SK-N-MC (cell line): Measurements from ENCODE around the gene MERTK.
A peak's percentile ranks its signal among the peaks of the same experiment; 100 is the strongest.
"Not testable (repeated sequence)": the region's sequence is repeated elsewhere in the genome, so short reads cannot be mapped to it uniquely, and the experiment has no call there.

Source experiments
- DNase-seq: peaks from one replicate; pipeline ENCODE4 v3.0.0-alpha.2; 2011; ENCODE audit warnings: low read depth, low spot score
- H3K27ac ChIP-seq: fragments of 200-600 bp; sonication (generic); 2 replicates; pipeline ENCODE4 v1.5.1; 2016; ENCODE audit warnings: mixed run types
- H3K36me3 ChIP-seq: fragments of 200-600 bp; sonication (generic); 2 replicates; pipeline ENCODE4 v1.6.1; 2017; ENCODE audit warnings: antibody characterized with exemption, low read length, mixed read lengths; ENCODE audit not compliant: insufficient read depth
- H3K4me3 ChIP-seq: fragments of 200-600 bp; sonication (generic); 2 replicates; pipeline ENCODE4 v1.5.1; 2016
- H3K9ac ChIP-seq: fragments of 200-600 bp; sonication (generic); 2 replicates; pipeline ENCODE4 v1.8.0; 2017; ENCODE audit warnings: mixed run types, mixed read lengths; ENCODE audit not compliant: insufficient read length
- H3K9me3 ChIP-seq: fragments of 200-600 bp; sonication (generic); 2 replicates; pipeline ENCODE4 v1.6.1; 2017; ENCODE audit warnings: low read depth, mild to moderate bottlenecking, antibody characterized with exemption, low read length, moderate library complexity, mixed read lengths
- EZH2 ChIP-seq: fragments of 200-600 bp; sonication (generic); IDR thresholded peaks from one replicate; pipeline ENCODE4 v1.6.1; 2017; ENCODE audit warnings: antibody characterized with exemption
- FOXP2 ChIP-seq: optimal IDR thresholded peaks from 2 replicates; pipeline ENCODE3; 2011; ENCODE audit warnings: mild to moderate bottlenecking, moderate library complexity; ENCODE audit not compliant: insufficient read depth; ENCODE audit errors: extremely low read length, control extremely low read depth
- POLR2AphosphoS5 ChIP-seq: IDR thresholded peaks from 2 replicates; pipeline ENCODE4 v1.6.1; 2012; ENCODE audit warnings: mild to moderate bottlenecking, low read depth, low read length, borderline replicate concordance

MERTK gene

DNA sequence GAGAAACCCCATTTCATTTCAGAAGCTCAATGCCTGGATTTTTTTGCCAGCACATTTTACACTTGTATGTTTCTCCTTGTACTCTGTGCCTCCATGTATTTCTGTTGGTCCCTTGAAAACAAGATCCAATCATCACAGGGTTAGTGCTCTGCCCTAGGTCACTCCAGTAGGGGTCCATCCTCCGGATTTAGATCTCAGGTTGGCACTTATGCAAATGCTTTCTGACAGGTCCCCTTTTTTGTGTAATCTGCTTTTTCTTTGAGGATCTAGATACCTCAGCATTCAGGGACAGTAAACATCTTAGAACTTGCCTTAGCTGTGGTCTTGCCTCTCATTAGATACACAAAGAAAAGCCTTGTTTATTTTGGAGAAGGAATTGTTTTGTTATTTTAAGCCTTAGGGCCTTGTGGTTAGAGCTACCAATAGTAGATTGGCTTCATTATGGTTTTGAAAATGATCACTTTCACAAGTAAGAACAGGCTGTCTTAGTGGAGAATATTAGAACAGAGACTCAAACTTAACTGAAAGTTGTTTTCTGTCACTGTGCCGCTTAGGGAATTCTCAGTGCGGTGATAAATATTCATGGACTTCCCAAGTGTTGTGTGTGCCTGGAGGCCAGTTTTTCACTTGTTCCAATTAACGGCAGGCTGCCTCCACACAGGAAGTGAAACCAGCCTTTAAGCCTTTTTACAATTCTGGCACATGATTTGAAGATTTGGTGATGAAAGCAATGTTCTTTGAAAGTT is 7.8 kb downstream of the MERTK start:
- Histone ChIP-seq H3K27ac (peak overlapping the region; percentile 73), H3K36me3 (no peaks in the 10 kb centered on the region), H3K9ac (no peak overlapping the region), H3K4me3 (peak overlapping the region; percentile 62), H3K9me3 (no peaks in the 10 kb centered on the region)
- TF ChIP-seq FOXP2 (no peak), POLR2AphosphoS5 (peak; percentile 74; the same call in 1 of the 2 replicates)
- DNase-seq = peak; percentile 96

DNA sequence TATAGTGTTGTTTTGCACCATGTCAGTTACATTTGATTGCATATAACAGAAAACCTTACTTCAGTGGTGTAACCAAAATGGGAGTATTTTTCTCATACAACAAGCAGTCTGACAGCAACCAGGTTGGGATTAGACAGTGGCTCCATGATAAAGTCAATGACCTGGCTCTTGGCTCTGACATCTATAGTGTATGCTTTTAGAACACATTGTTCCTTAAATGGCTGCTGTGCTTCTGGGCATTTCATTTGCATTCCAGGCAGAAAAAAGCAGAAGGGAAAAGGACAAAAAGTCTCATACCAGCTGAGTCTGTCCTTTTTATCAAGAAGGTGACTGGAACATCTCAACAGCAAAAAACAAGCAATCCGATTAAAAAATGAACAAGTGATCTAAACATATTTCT is 10.2 kb downstream of the MERTK start:
- H3K36me3 ChIP-seq = no peaks in the 10 kb centered on the region

DNA sequence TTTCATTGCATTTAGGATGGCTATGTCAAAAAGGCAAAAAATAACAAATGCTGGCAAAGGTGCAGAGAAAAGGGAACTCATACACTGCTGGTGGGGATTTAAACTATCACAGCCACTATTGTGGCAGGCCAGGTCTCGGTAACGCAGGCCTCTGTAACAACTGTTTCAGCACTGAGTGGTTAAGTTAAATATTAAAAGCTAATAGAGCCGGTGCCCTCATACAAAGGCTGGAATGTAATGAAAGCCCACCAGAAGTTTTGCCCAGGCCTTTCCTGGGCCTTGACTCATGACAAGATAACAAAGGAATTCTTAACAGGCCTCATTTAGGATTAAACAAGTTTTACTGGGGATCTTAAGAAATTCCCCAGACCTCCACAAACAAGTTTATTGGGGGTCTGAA is 10.7 kb downstream of the MERTK start:
- no peaks in the 10 kb centered on the region for H3K9me3 ChIP-seq
- H3K9ac ChIP-seq = no peak overlapping the region
- TF ChIP-seq POLR2AphosphoS5 (no peak), FOXP2 (no peak), EZH2 (no peak)
- no peak overlapping the region for H3K4me3 ChIP-seq
- no peak for DNase-seq
- H3K27ac ChIP-seq = no peak overlapping the region
- H3K36me3 ChIP-seq = no peaks in the 10 kb centered on the region

More for the DNA sequence above, 10.2 kb downstream of the MERTK start:
- H3K9me3 ChIP-seq = no peaks in the 10 kb centered on the region
- H3K4me3 ChIP-seq = no peak overlapping the region
- H3K9ac ChIP-seq = no peak overlapping the region
- H3K27ac ChIP-seq = no peak overlapping the region
- TF ChIP-seq FOXP2 = no peak
- no peak for TF ChIP-seq POLR2AphosphoS5
- no peak for TF ChIP-seq EZH2
- DNase-seq = no peak

DNA sequence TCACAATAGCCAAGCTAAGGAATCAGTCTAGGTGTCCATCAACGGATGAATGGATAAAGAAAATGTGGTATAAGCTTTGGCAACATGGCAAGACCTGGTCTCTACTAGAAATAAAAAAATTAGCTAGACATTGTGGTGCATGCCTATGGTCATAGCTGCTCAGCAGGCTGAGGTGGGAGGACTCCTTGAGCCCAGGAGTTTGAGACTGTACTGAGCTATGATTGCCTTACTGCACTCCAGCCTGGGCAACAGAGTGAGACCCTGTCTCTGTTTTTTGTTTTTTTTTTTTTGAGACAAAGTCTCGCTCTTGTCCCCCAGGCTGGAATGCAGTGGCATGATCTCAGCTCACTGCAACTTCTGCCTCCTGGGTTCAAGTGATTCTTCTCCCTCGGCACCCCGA is 11.6 kb downstream of the MERTK start:
- H3K9ac ChIP-seq, H3K9me3 ChIP-seq, H3K4me3 ChIP-seq, H3K36me3 ChIP-seq, DNase-seq, H3K27ac ChIP-seq: not testable (repeated sequence)

DNA sequence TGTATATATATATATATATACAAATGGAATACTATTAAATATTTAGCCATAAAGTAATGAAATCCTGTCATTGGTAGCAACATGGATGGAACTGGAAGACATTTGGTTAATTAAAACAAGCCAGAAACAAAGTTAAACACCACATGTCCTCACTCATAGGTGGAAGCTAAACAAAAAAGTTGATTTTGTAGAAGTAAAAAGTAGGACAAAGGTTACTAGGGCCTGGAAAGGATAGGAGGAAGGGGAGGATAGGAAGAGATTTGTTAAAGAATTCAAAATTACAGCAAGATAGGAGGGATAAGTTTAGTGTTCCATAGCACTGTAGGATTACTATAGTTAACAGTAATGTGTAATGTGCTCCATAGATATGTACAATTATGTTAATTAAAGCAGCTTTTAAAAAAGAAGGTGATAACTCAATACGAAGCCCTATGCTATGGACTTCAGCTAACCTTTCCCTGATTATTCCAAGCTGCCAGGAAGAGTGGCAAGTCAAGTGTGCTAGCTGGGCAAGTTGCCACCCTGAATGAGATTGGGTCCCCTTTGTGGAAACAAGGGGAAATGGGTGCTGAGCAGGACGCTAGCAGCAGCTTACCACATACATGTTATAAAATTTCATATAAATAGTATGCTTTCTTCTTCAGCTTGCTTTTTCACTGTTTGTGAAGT is 12.3 kb downstream of the MERTK start:
- H3K9ac ChIP-seq = no peak overlapping the region
- no peak overlapping the region for H3K4me3 ChIP-seq
- no peak for DNase-seq
- no peaks in the 10 kb centered on the region for H3K9me3 ChIP-seq
- TF ChIP-seq FOXP2 = no peak
- TF ChIP-seq EZH2 = no peak
- no peak for TF ChIP-seq POLR2AphosphoS5
- H3K27ac ChIP-seq = no peak overlapping the region
- no peaks in the 10 kb centered on the region for H3K36me3 ChIP-seq

DNA sequence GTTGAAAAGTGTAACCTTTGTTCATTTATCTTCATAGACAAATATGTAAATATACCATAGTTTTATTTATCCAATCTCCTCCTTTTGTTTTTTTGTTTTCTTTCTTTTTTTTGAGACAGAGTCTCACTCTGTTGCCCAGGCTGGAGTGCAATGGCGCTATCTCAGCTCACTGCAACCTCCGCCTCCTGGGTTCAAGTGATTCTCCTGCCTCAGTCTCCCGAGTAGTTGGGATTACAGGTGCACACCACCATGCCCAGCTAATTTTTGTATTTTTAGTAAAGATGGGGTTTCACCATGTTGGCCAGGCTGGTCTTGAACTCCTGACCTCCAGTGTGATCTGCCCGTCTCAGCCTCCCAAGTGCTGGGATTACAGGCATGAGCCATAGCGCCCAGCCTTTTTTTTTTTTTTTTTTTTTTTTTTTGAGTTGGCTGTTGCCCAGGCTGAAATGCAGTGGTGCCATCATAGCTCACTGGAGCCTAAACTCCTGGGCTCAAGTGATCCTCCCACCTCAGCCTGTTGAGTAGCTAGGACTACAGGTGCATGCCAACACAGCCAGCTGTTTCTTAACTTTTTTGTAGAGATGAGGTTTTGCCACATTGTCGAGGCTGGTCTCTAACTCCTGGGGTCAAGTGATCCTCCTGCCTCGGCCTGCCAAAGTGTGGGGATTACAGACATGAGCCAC is 13.0 kb downstream of the MERTK start:
- not testable (repeated sequence) for H3K27ac ChIP-seq

DNA sequence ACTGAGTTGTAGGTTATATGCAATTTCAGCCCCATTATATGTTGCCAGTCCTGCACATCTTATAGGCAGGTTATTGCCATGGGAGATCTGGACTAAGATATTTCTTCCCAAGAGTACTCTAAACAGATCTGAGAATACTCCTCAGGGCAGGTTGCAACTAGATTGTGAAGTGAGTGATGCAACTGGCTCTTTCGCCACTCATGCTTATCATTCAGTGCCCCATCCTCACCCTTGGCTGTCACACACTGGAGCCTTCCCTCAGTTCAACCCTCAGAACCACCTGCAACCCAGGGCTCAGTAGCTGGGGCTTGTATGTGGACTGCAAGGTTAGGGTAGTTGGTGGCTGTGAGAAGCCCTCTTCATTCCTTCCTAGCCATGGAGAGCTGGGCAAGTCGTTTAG is 14.1 kb downstream of the MERTK start:
- Histone ChIP-seq H3K4me3 (no peak overlapping the region), H3K9ac (no peak overlapping the region), H3K27ac (no peak overlapping the region), H3K9me3 (no peaks in the 10 kb centered on the region), H3K36me3 (no peaks in the 10 kb centered on the region)
- TF ChIP-seq FOXP2 (no peak), EZH2 (no peak), POLR2AphosphoS5 (no peak)
- no peak for DNase-seq

More for the DNA sequence above, 13.0 kb downstream of the MERTK start:
- DNase-seq, H3K9me3 ChIP-seq, H3K36me3 ChIP-seq, H3K4me3 ChIP-seq, H3K9ac ChIP-seq: not testable (repeated sequence)

DNA sequence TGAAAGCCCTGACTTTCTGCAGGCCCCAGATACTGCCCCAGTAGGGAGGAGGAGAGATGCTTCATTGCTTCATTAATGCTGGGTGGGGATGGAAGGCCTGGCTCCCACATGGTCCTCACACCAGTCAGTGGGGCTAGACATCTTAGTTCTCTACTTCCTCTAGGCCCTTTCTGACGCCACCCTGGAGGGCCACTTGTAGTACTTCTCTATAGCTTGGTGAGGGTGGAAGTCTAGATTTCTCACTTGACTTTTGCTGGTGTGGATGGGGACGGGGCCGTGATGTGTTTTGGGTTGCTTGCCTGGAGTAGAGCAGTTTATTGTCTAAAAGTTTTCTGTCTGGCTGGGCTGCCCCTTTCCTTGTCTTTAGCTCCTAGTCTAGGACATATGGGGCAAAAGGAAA is 18.7 kb downstream of the MERTK start:
- no peak overlapping the region for H3K9ac ChIP-seq
- DNase-seq = no peak
- TF ChIP-seq POLR2AphosphoS5 = no peak
- no peak for TF ChIP-seq FOXP2
- TF ChIP-seq EZH2 = no peak
- no peaks in the 10 kb centered on the region for H3K9me3 ChIP-seq
- no peak overlapping the region for H3K27ac ChIP-seq
- H3K36me3 ChIP-seq = no peaks in the 10 kb centered on the region
- no peak overlapping the region for H3K4me3 ChIP-seq

DNA sequence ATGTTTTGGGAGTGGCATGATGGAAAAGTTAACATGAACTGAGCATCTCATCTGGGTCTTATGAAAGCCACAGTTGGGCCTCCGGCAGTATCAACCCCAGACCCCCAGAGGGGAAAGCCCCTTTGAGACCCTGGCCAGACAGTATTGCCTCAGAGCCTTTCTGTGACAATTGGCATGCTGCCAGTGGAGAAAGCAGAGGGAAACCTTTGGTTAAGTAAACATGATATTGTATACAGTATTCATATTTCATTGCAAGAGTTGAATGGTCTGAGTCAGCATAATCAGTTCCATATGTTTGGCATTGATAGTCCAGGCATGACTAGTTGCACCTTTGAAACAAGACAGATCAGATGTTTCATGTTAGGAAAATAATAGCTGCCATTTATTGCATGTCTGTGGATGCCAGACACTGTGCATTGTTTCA is 20.0 kb downstream of the MERTK start:
- peak; percentile 65 for DNase-seq
- peak overlapping the region; percentile 69 for H3K4me3 ChIP-seq
- peak overlapping the region; percentile 32 for H3K9ac ChIP-seq
- no peaks in the 10 kb centered on the region for H3K36me3 ChIP-seq
- H3K27ac ChIP-seq = peak overlapping the region; percentile 54; the same call in 1 of the 2 replicates
- TF ChIP-seq POLR2AphosphoS5 = peak; percentile 40; the same call in 1 of the 2 replicates
- no peak for TF ChIP-seq FOXP2
- no peak for TF ChIP-seq EZH2
- no peaks in the 10 kb centered on the region for H3K9me3 ChIP-seq
